Osteoblast (primary cell): Measurements from ENCODE around the gene FAM3C. TPM values are rescaled to one million over a fixed set of nuclear protein-coding genes. Genes with fewer than 3 reads are reported as not detected.
A peak's percentile ranks its signal among the peaks of the same experiment; 100 is the strongest.

Experiments
- DNase-seq: peaks from one replicate; pipeline ENCODE4 v3.0.0; 2011; ENCODE audit warnings: low spot score, mixed read lengths; ENCODE audit not compliant: insufficient read length; ENCODE audit errors: missing footprints
- H2AFZ ChIP-seq: 2 replicates; pipeline ENCODE4 v1.6.0; 2011; ENCODE audit warnings: mild to moderate bottlenecking, low read length
- H3K27ac ChIP-seq: 2 replicates; pipeline ENCODE4 v1.5.1; 2011; ENCODE audit warnings: mild to moderate bottlenecking, low read depth, low read length, moderate library complexity
- H3K27me3 ChIP-seq: 2 replicates; pipeline ENCODE4 v1.6.0; 2012; ENCODE audit warnings: mild to moderate bottlenecking, control low read depth, inconsistent platforms, low read length, moderate library complexity; ENCODE audit not compliant: insufficient read depth
- H3K36me3 ChIP-seq: 2 replicates; pipeline ENCODE4 v1.5.1; 2011; ENCODE audit warnings: mild to moderate bottlenecking, low read length, control low read depth, moderate library complexity; ENCODE audit not compliant: insufficient read depth
- H3K4me1 ChIP-seq: 2 replicates; pipeline ENCODE4 v1.5.1; 2011; ENCODE audit warnings: mild to moderate bottlenecking, low read length, control low read depth, moderate library complexity; ENCODE audit not compliant: insufficient read depth
- H3K4me2 ChIP-seq: 2 replicates; pipeline ENCODE4 v1.6.0; 2011; ENCODE audit warnings: mild to moderate bottlenecking, low read length; ENCODE audit not compliant: insufficient read depth
- H3K4me3 ChIP-seq: fragments of 200-600 bp; sonication (generic); 3 replicates; pipeline ENCODE4 v1.5.1; 2012; ENCODE audit warnings: mild to moderate bottlenecking, low read length, inconsistent platforms; ENCODE audit not compliant: insufficient read depth
- H3K79me2 ChIP-seq: 2 replicates; pipeline ENCODE4 v1.6.0; 2012; ENCODE audit warnings: mild to moderate bottlenecking, low read length, control low read depth, inconsistent platforms; ENCODE audit not compliant: insufficient read depth
- H3K9me3 ChIP-seq: 2 replicates; pipeline ENCODE4 v1.5.1; 2011; ENCODE audit warnings: low read depth, low read length, control low read depth
- H4K20me1 ChIP-seq: 2 replicates; pipeline ENCODE4 v1.6.0; 2012; ENCODE audit warnings: mild to moderate bottlenecking, low read length, control low read depth; ENCODE audit not compliant: insufficient read depth
- total RNA-seq: library from RNA; depleted of rRNA; stranded (reverse); fragments of >200 nt; gene quantifications from 2 replicates; pipeline ENCODE4 v1.2.3, GENCODE V29; 2012
- TF ChIP-seq, protein P1 (sequence below): IDR thresholded peaks from 2 replicates; pipeline ENCODE4 v1.5.1; 2011; ENCODE audit warnings: mild to moderate bottlenecking, low read depth, low read length, moderate library complexity; ENCODE audit errors: extremely low read depth

FAM3C gene
- total RNA-seq, 1 donor: 65.5 TPM

DNA sequence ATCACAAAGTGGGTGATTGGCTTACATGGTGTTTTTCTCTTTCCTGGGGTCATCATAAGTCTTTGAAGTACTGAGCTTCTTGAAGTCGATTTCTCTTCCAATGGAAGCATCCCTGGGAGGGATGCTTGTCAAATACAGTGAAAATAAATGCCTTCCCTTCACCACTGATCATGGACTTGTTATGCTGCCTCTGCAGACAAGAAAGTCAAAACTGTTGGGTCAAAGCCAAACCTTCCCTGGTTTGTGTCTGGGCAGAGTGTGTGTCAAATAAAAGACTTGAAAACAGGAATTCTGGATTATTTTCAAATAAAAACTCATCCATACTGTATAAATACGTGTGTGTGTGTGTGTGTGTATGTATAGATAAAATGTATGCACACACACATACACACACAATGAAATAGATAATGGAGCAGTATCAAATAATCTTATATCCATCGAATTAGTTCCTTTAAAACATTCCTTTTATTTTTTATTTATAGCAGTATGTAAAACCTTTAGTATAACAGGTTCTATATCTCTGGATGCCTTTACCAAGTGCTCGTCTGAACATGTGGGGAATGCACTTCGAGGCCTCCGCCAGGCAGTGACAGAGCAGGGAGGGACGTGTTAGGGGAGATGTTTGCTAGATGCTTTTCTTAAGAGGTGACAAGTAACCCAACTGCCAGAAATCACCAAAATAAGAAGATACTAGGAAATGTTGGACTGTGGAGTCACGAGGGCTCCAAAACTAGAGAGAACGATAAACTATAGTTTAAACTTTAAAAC lies 94.5 kb downstream of the FAM3C start:
- peak; percentile 11 for DNase-seq
- TF ChIP-seq, protein P1, sequence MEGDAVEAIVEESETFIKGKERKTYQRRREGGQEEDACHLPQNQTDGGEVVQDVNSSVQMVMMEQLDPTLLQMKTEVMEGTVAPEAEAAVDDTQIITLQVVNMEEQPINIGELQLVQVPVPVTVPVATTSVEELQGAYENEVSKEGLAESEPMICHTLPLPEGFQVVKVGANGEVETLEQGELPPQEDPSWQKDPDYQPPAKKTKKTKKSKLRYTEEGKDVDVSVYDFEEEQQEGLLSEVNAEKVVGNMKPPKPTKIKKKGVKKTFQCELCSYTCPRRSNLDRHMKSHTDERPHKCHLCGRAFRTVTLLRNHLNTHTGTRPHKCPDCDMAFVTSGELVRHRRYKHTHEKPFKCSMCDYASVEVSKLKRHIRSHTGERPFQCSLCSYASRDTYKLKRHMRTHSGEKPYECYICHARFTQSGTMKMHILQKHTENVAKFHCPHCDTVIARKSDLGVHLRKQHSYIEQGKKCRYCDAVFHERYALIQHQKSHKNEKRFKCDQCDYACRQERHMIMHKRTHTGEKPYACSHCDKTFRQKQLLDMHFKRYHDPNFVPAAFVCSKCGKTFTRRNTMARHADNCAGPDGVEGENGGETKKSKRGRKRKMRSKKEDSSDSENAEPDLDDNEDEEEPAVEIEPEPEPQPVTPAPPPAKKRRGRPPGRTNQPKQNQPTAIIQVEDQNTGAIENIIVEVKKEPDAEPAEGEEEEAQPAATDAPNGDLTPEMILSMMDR: no peak
- peaks cover 55% of the 10 kb centered on the region for H3K4me1 ChIP-seq
- H2AFZ ChIP-seq: peak overlapping the region; percentile 11
- no peaks in the 10 kb centered on the region for H3K9me3 ChIP-seq
- H3K27ac ChIP-seq: peak overlapping the region; percentile 93
- no peaks in the 10 kb centered on the region for H3K36me3 ChIP-seq
- peak overlapping the region; percentile 30 for H3K4me2 ChIP-seq
- no peaks in the 10 kb centered on the region for H4K20me1 ChIP-seq
- no peaks in the 10 kb centered on the region for H3K27me3 ChIP-seq
- no peaks in the 10 kb centered on the region for H3K79me2 ChIP-seq
- H3K4me3 ChIP-seq: no peak overlapping the region

DNA sequence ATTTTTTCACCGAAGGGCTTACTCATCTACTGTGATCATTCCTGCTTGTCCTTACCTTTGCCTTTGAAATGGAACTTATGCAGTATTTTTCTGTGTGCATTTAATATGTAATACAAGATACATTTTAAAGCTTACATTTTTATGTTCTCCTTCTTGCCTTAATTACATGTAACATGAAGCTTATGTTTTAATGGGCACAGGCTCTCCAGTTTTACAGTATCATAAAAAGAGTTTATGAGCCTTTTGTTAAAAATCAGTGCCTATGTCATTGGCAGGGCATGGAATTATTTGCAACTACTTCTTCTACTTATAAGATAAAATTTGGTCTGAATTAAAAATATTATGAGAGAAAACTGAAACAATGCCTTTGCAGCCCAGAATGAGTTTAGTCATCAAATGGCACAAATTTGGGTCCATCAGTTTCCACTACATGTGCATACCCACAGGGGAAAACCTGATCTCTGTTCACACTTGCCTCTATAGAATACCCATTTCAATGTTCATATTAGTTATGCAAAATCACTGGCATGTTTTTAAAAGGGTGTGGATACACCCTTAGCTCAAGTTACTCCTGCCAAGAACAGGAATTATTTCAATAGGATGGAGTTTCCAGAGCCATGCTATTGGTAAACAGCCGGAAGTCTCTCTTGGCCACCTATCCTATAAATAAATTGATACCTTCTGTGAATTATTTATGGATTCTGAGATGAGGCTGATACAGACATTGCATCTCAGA lies 95.3 kb downstream of the FAM3C start:
- TF ChIP-seq, protein P1: no peak
- H3K79me2 ChIP-seq: no peaks in the 10 kb centered on the region
- peaks cover 52% of the 10 kb centered on the region for H3K4me1 ChIP-seq
- H2AFZ ChIP-seq: no peak overlapping the region
- H3K27ac ChIP-seq: peak overlapping the region; percentile 93
- no peak for DNase-seq
- no peaks in the 10 kb centered on the region for H4K20me1 ChIP-seq
- H3K4me3 ChIP-seq: no peak overlapping the region
- no peaks in the 10 kb centered on the region for H3K27me3 ChIP-seq
- H3K9me3 ChIP-seq: no peaks in the 10 kb centered on the region
- H3K4me2 ChIP-seq: no peak overlapping the region
- H3K36me3 ChIP-seq: no peaks in the 10 kb centered on the region

Other genes starting within 250 kb of the FAM3C start
- under 0.01 and 0.29 TPM in 2 replicates for gene WNT16, start 67.3 kb downstream of the FAM3C start, total RNA-seq